Measurements from ENCODE around the gene PCDHGB3.

DNA sequence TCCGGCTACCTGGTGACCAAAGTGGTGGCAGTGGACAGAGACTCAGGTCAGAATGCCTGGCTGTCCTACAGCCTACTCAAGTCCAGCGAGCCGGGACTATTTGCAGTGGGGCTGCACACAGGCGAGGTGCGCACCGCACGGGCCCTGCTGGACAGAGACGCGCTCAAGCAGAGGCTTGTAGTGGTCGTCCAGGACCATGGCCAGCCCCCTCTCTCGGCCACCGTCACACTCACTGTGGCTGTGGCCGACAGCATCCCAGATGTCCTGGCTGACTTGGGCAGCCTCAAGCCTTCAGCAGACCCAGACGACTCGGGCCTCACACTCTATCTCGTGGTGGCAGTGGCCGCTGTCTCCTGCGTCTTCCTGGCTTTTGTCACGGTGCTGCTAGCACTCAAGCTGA, 13.1 kb upstream of the PCDHGB3 start:
- TF ChIP-seq, protein P1, sequence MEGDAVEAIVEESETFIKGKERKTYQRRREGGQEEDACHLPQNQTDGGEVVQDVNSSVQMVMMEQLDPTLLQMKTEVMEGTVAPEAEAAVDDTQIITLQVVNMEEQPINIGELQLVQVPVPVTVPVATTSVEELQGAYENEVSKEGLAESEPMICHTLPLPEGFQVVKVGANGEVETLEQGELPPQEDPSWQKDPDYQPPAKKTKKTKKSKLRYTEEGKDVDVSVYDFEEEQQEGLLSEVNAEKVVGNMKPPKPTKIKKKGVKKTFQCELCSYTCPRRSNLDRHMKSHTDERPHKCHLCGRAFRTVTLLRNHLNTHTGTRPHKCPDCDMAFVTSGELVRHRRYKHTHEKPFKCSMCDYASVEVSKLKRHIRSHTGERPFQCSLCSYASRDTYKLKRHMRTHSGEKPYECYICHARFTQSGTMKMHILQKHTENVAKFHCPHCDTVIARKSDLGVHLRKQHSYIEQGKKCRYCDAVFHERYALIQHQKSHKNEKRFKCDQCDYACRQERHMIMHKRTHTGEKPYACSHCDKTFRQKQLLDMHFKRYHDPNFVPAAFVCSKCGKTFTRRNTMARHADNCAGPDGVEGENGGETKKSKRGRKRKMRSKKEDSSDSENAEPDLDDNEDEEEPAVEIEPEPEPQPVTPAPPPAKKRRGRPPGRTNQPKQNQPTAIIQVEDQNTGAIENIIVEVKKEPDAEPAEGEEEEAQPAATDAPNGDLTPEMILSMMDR (IDR thresholded peaks at IDR 0.05): no peak
- no peak for TF ChIP-seq POLR2A (IDR thresholded peaks at IDR 0.05)
